Fibroblast of villous mesenchyme (primary cell): ENCODE measurements around the gene MRPL54. TPM values are rescaled to one million over a fixed set of nuclear protein-coding genes. Genes with fewer than 3 reads are reported as not detected.
"Not testable (repeated sequence)": the region's sequence is repeated elsewhere in the genome, so short reads cannot be mapped to it uniquely, and the experiment has no call there.

Experiments used
- DNase-seq: peaks from one replicate; pipeline ENCODE4 v3.0.0-alpha.2; 2010; ENCODE audit warnings: low read depth
- H3K4me3 ChIP-seq: 2 replicates; pipeline ENCODE4 v1.5.1; 2011; ENCODE audit warnings: low read depth, mild to moderate bottlenecking, low read length
- small RNA-seq: library from RNA; depleted of rRNA; stranded (forward); fragments of <200 nt; gene quantifications from one replicate; pipeline ENCODE3, GENCODE V24; 2012
- total RNA-seq: library from RNA; depleted of rRNA; stranded (reverse); fragments of >200 nt; gene quantifications from 2 replicates; pipeline ENCODE4 v1.2.3, GENCODE V29; 2012
- TF ChIP-seq, protein P1 (sequence below): IDR thresholded peaks from 2 replicates; pipeline ENCODE4 v1.5.1; 2012; ENCODE audit warnings: low read depth, mild to moderate bottlenecking, low read length; ENCODE audit not compliant: insufficient read depth

MRPL54 gene
- total RNA-seq, 1 donor: 48.4 TPM

DNA sequence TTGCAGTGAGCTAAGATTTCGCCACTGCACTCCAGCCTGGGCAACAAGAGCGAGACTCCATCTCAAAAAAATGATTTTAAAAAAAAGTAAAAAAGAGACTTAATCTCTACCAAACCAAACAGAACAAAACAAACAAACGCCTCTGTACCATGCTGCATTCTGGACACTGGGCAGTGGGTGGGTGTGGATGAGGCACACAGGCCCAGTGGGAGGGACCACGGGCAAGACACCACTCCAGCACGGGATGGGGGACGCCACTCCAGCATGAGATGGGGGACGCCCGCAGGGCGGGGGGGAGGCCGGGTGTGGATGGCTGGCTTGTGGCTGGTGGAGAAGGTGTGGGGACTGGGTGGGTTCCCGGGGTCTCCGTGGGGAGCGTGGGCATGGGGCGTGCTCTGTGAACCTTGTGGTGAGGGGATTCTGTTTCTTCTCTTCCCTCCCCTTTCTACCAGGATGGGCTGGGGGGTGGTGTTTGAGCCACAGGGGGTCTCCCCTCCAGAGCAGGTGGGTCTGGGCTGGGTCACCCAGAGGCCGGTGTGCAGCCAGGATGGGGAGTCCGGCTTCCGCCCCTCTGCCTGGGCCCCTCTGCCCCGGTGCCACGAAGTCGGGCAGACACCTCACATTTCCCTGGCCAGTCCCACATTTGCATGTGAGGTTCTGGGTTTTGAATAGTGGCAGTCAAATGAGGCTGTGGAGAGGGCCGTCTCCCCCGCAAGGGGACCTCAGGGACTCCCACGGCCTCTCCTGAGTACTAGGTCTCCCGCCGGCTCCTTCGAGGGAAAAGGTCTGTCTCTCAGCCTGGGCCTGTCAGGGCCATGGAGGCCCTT, 47.6 kb downstream of the MRPL54 start:
- TF ChIP-seq, protein P1, sequence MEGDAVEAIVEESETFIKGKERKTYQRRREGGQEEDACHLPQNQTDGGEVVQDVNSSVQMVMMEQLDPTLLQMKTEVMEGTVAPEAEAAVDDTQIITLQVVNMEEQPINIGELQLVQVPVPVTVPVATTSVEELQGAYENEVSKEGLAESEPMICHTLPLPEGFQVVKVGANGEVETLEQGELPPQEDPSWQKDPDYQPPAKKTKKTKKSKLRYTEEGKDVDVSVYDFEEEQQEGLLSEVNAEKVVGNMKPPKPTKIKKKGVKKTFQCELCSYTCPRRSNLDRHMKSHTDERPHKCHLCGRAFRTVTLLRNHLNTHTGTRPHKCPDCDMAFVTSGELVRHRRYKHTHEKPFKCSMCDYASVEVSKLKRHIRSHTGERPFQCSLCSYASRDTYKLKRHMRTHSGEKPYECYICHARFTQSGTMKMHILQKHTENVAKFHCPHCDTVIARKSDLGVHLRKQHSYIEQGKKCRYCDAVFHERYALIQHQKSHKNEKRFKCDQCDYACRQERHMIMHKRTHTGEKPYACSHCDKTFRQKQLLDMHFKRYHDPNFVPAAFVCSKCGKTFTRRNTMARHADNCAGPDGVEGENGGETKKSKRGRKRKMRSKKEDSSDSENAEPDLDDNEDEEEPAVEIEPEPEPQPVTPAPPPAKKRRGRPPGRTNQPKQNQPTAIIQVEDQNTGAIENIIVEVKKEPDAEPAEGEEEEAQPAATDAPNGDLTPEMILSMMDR: no peak
- DNase-seq: no peak
- H3K4me3 ChIP-seq: no peak overlapping the region

- no peak for DNase-seq
- no peak overlapping the region for H3K4me3 ChIP-seq
- TF ChIP-seq, protein P1: no peak
Measured at GRCh38 chr19:3810708-3811355, 48.4 kb downstream of the MRPL54 start.

- no peak for DNase-seq
- H3K4me3 ChIP-seq: no peak overlapping the region
- TF ChIP-seq, protein P1: no peak
Measured at GRCh38 chr19:3813473-3814392, 51.3 kb downstream of the MRPL54 start.

- TF ChIP-seq, protein P1: no peak
- no peak for DNase-seq
- H3K4me3 ChIP-seq: no peak overlapping the region
Measured at GRCh38 chr19:3814648-3815047, 52.2 kb downstream of the MRPL54 start.

- not testable (repeated sequence) for H3K4me3 ChIP-seq, DNase-seq
Measured at GRCh38 chr19:3816148-3816547, 53.7 kb downstream of the MRPL54 start.

GRCh38 chr19:3816566-3817218, 54.2 kb downstream of the MRPL54 start:
- TF ChIP-seq, protein P1: no peak
- DNase-seq: no peak

More at GRCh38 chr19:3816566-3817218, 54.2 kb downstream of the MRPL54 start:
- H3K4me3 ChIP-seq: no peak overlapping the region

Small RNA genes lying within 50 kb of the gene (small RNA-seq; reads per million reads assigned to genes)
- not detected for gene AC005777.1

Other genes with a start within 250 kb of the MRPL54 start
- gene TEKTIP1, start 223.5 kb upstream of the MRPL54 start, total RNA-seq: not detected in 2 replicates
- gene MFSD12, start 205.1 kb upstream of the MRPL54 start, total RNA-seq: 137 and 139 TPM in 2 replicates
- gene HMG20B, start 189.7 kb upstream of the MRPL54 start, total RNA-seq: 72.5 and 124 TPM in 2 replicates
- gene GIPC3, start 177.2 kb upstream of the MRPL54 start, total RNA-seq: 0.32 and 0.43 TPM in 2 replicates
- 4.3 and 4.8 TPM in 2 replicates for gene TBXA2R, start 155.8 kb upstream of the MRPL54 start, total RNA-seq
- gene CACTIN, start 135.9 kb upstream of the MRPL54 start, total RNA-seq: 17.7 and 24.8 TPM in 2 replicates
- 40.6 and 46.2 TPM in 2 replicates for gene PIP5K1C, start 62.2 kb upstream of the MRPL54 start, total RNA-seq
- gene TJP3, start 54.3 kb upstream of the MRPL54 start, total RNA-seq: not detected in 2 replicates
- gene APBA3, start 990 bp upstream of the MRPL54 start, total RNA-seq: 19.4 and 22.2 TPM in 2 replicates
- not detected in 2 replicates for gene RAX2, start 9.5 kb downstream of the MRPL54 start, total RNA-seq
- not detected in 2 replicates for gene MATK, start 23.7 kb downstream of the MRPL54 start, total RNA-seq
- not detected in 2 replicates for gene ZFR2, start 106.4 kb downstream of the MRPL54 start, total RNA-seq
- gene ATCAY, start 118.0 kb downstream of the MRPL54 start, total RNA-seq: 0.32 and 0.43 TPM in 2 replicates
- not detected in 2 replicates for gene NMRK2, start 170.4 kb downstream of the MRPL54 start, total RNA-seq
- gene DAPK3, start 208.4 kb downstream of the MRPL54 start, total RNA-seq: 209 and 213 TPM in 2 replicates
- gene EEF2, start 222.8 kb downstream of the MRPL54 start, total RNA-seq: 1,931 and 1,932 TPM in 2 replicates
- 17.3 and 26.7 TPM in 2 replicates for gene PIAS4, start 245.1 kb downstream of the MRPL54 start, total RNA-seq